SIG-M5 (cell line): ENCODE results near the gene CAPN9.
"Not testable (repeated sequence)": the region's sequence is repeated elsewhere in the genome, so short reads cannot be mapped to it uniquely, and the experiment has no call there.

Experiments
- DNase-seq: peaks from one replicate; lab custom pipeline; 2025; lab: John Stamatoyannopoulos, UW

Gene CAPN9

GRCh38 chr1:230747127-230747730, at the start of gene CAPN9:
CAPN9 (plus strand) TSS chr1:230747388; CDS start chr1:230747497, 109 bp downstream.
- no peak for DNase-seq

- DNase-seq = no peak
These were observed 49.1 kb upstream of the CAPN9 start for GRCh38 chr1:230698130-230698529.

- DNase-seq = not testable (repeated sequence)
These were observed 48.2 kb upstream of the CAPN9 start for GRCh38 chr1:230698964-230699363.

GRCh38 chr1:230699716-230700115, 47.5 kb upstream of the CAPN9 start:
- DNase-seq = no peak

- no peak for DNase-seq
These were observed 47.1 kb upstream of the CAPN9 start for GRCh38 chr1:230700132-230700531.

- DNase-seq = no peak
These were observed 45.8 kb upstream of the CAPN9 start for GRCh38 chr1:230701434-230701833.

- DNase-seq = no peak
These were observed 45.1 kb upstream of the CAPN9 start for GRCh38 chr1:230701895-230702768.

- no peak for DNase-seq
These were observed 44.1 kb upstream of the CAPN9 start for GRCh38 chr1:230702934-230703678.

- DNase-seq = no peak
These were observed 43.4 kb upstream of the CAPN9 start for GRCh38 chr1:230703679-230704385.

GRCh38 chr1:230704830-230705229, 42.4 kb upstream of the CAPN9 start:
- no peak for DNase-seq

GRCh38 chr1:230705289-230706019, 41.7 kb upstream of the CAPN9 start:
- DNase-seq = no peak

- no peak for DNase-seq
These were observed 41.0 kb upstream of the CAPN9 start for GRCh38 chr1:230706020-230706699.

- no peak for DNase-seq
These were observed 40.1 kb upstream of the CAPN9 start for GRCh38 chr1:230706887-230707731.

GRCh38 chr1:230707732-230708630, 39.2 kb upstream of the CAPN9 start:
- DNase-seq = no peak

- DNase-seq = no peak
These were observed 38.3 kb upstream of the CAPN9 start for GRCh38 chr1:230708631-230709580.

GRCh38 chr1:230709619-230710542, 37.3 kb upstream of the CAPN9 start:
- no peak for DNase-seq

- DNase-seq = no peak
These were observed 36.7 kb upstream of the CAPN9 start for GRCh38 chr1:230710543-230710904.
